GM18867 (cell line): ENCODE data around the gene HEMK1.
A peak's percentile ranks its signal among the peaks of the same experiment; 100 is the strongest.

Experiments used
- ATAC-seq: cut with Tn5 transposase; IDR thresholded peaks from one replicate; pipeline ENCODE4 v1.9.1; 2021; ENCODE audit warnings: mild to moderate bottlenecking, moderate library complexity; ENCODE audit not compliant: unreplicated experiment

Gene HEMK1

DNA sequence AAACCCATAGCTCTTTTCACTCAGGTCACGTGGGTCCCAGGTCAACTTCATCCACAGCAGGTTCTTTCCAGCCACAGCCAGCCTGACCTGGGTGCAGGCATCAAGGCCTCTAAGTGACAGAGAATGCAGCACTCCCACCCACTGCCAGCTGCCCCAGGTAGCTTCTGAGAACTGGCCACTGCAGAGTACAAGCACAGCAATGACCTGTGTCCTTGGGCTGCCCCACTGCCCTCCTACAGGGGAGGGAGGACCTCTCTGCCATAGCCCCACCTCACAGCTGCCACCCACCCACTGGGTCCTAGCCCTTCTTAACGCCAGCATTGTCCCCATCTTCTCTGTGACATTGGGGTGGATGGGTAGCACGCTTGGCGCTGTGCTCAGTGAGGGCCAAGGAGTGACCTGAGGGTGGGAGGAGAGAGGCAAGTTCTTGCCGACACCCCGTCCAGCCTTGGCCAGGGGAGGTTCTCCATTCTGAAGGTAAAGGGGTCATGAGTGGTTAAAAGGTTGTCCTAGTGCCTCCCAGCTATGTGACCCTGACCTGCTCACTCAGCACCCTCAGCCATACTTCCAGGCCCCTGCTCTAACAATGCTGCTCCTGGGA is 29.9 kb downstream of the HEMK1 start:
- no peak for ATAC-seq

GRCh38 chr3:50599716-50600118 is 30.4 kb downstream of the HEMK1 start:
- ATAC-seq = no peak

- no peak for ATAC-seq
Measured at GRCh38 chr3:50600141-50600753, 30.9 kb downstream of the HEMK1 start.

GRCh38 chr3:50600841-50601591 is 31.7 kb downstream of the HEMK1 start:
- peak; percentile 56 for ATAC-seq

GRCh38 chr3:50602595-50603191 is 33.4 kb downstream of the HEMK1 start:
- no peak for ATAC-seq

DNA sequence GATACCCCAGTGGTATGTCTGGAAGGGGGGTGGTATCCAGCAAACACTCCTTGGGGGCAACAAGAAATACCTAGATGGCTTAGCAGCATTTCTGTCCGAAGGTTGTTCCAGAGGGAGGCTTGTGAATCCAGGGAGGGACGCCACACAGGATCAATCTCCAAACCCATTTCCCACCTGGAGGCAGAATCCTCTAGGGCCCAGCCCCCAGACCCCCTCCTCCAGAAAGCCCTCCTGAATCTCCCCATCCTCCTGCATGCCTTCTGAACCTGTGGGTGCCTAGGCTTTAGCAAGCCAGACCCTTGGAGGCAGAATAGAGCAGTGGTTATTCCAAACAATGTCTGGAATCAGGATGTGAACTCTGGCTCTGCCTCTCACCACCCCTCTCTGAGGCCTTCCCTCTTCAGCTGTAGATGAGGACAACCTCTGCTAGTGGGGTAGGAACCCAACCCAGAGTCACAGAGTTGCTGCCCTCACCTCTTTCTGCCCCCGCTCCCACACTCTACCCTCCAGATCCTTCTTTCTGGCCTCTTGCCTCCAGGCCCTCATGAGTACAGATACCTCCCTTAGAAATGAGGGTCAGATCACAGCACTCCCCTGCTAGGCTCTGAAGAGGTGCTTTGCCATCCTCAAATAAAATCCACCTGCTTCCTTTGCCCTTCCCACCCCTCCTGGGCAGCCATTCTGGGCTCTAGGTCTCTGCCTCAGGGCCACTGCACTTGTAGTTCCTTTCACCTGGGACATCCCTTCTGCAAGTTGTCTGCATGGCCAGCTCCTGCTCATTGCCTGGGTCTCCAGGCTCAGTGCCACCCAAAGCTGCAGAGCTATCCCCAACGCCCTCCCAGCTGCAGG is 34.2 kb downstream of the HEMK1 start:
- no peak for ATAC-seq

GRCh38 chr3:50604110-50604621 is 34.8 kb downstream of the HEMK1 start:
- no peak for ATAC-seq

DNA sequence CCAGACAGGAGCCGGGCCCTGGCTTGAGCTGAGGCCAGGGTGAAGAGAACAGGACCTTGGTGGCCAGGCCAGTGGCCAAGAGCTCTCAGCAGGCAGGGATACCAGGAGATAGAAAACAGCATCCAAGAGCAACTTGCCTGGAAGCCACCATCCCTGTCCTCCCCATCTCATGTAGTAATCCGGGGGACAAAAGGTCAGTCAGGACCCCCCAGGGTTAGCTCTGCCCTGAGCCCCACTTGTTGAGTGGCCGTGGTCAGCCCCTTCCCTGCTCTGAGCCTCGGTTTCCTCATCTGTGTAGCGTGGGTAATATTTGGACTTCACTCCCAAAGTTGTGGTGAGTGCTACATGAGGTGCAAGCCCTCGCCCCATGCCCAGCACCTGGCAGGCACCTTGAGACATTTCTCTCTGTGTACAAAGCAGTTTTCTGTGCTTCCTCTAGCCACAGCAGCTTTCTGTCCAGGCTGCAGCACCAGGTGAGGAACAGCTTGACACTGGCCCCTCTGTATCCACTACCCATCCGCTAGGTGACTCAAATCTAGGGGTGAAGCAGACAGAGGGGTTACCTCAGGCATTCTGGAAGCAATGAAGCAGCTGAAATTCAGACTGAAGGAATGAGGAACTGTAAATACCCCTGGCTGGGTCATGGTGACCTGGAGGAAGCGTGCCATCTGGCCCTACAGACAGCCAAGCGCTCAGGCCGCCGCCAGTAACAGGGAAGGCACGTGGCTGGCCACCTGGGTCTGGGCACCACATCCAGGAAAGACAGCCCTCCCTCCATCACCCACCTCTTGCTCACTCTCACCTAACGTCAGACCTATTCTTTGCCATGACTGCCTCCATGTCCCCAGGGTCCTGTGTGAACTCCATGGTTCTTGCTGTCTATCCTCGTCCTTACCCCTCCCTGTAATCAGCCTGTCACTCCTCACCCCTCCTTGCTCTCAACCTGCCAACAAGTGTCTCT is 35.6 kb downstream of the HEMK1 start:
- ATAC-seq = no peak

DNA sequence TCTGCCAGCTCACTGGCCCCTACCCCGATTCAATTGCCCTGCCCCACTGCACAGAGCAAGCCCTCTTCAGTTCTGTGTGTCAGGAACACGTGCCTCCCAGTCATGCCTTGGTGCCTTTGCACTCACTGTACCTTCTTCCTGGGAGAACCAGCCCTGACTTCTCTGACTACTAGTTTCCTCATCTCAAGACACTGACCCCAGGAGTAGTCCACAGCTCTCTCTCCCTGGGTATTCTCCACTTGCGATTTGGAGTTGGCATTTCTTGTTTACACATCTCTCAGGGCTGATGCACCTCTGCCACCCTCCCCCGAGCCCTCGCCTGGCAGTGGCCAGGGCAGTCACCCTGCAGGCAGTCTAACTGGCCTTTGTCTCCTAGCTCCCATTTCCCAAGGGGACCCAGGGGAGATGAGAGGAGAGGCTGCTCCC is 36.6 kb downstream of the HEMK1 start:
- no peak for ATAC-seq

- ATAC-seq = no peak
Measured at GRCh38 chr3:50606596-50606995, 37.3 kb downstream of the HEMK1 start.

DNA sequence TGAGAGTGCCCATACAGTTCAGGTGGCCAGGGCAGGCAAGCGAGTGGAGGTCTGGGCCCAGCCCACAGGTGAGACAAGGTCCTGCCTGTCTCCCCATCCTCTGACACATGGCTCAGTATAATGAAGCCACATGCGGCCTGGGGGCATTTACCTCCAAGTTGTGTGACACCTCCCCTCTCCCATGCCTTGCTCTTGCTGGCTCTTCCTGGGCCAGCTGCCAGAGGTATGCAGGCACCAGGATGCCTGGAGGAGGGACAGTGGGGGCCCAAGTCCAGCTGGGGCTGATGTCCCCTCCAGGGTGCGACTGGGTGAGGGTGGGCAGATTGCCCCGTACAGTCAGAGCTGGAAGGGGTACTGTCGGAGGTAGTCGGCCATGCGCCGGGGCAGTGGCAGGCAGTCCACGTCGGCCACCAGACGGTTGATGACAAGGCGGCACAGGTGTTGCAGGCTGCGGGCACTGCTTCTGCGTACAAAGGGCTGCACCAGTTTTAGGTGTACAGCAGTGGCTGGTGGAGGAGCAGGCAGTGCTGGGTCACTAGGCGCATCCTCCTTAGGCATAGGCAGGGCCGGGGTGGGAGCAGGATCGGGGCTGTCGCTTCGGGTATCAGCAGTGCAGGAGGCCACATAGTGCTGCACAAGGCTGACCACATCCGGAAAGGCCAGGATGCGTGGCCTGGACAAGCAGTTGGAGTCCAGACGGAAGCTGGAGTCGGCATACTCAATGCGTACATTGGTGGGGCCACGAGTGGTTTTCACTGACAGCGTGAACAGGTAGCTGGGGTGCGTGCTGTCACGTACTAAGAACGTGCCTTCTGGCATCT is 38.2 kb downstream of the HEMK1 start:
- no peak for ATAC-seq

DNA sequence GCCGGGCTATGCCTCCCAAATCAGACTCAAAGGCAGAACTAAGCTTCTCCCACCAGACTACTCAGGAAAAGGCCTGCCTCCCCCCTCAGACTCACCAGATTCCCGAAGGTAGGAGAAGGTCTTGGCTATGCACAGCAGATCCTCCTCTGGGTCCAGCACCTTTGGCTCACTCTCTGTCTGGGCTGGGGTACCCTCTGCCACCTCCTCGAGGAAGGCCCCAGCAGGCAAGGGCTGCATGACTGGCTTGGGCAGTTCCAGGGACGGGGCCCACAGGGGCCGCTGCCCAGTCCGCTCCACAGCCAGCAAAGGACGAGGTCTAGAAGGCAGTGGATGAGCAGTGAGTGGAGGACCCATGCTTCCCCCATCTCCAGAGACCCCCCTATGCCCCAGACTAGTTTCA is 39.0 kb downstream of the HEMK1 start:
- ATAC-seq = no peak

DNA sequence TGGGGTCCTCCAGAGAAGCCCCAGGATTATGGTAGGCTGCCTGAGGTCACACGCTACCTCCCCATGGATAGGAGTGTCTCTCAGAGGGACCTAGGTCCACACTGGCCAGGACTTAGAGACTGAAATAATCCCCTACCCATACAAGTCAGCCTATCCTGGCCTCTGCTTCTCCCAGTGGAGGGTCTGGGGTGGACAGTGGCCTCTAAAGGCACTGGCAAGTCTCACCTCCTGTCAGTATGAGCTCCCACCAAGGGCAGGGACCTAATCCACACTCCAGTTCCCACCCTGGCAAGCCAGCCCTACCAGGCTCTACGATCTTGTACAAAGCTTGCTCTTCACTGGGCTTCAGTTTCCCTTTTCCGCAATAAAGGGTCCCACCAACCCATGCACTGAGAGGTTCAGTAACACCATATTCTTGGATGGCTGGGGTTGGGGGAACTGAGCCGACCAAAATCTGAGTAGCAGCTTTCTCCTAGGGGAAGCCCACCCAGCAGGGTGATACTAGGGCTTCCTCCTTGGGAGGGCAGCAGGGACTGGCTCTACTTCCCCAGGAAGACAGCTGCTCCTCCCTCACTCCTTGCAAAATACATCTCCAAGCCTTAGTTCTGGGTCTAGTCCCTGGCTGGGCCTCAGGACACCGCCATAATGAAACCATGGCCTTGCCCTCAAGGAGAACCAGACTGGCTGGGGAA is 39.9 kb downstream of the HEMK1 start:
- ATAC-seq = no peak

- no peak for ATAC-seq
Measured at GRCh38 chr3:50609763-50610085, 40.4 kb downstream of the HEMK1 start.

- no peak for ATAC-seq
Measured at GRCh38 chr3:50610181-50610971, 41.1 kb downstream of the HEMK1 start.

GRCh38 chr3:50610992-50611463 is 41.7 kb downstream of the HEMK1 start:
- ATAC-seq = no peak

- ATAC-seq = peak; percentile 74
Measured at GRCh38 chr3:50611464-50612233, 42.3 kb downstream of the HEMK1 start, which contains the start of gene CISH. Gene CISH, minus strand, starts transcription at chr3:50611774. Its CDS starts 124 bp downstream, at chr3:50611650.
